ENCODE data around the gene PTPN4.
"Not testable (repeated sequence)": the region's sequence is repeated elsewhere in the genome, so short reads cannot be mapped to it uniquely, and the experiment has no call there.

Gene PTPN4

DNA sequence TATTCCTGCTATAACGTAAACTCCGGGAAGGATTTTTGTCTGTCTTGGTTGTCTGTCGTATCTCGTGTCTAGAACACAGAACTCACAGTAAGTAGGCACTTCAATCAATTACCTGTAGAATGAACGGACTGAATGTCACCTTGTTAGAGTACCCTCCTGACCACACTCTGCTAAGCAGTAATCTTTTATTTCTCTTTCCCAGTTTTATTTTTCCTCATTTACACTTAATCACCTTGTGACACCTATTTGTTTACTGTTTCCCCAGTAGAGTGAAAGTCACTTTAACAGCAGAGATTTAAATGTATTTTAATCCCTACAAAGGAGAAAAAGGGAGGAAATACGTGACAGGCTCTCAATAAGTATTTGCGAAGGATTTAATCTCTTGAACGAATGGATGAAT lies 252.6 kb downstream of the PTPN4 start:
- in situ Hi-C loops (cut with MboI; ENCODE audit: low sequenced_read_pairs) = no loop called here

DNA sequence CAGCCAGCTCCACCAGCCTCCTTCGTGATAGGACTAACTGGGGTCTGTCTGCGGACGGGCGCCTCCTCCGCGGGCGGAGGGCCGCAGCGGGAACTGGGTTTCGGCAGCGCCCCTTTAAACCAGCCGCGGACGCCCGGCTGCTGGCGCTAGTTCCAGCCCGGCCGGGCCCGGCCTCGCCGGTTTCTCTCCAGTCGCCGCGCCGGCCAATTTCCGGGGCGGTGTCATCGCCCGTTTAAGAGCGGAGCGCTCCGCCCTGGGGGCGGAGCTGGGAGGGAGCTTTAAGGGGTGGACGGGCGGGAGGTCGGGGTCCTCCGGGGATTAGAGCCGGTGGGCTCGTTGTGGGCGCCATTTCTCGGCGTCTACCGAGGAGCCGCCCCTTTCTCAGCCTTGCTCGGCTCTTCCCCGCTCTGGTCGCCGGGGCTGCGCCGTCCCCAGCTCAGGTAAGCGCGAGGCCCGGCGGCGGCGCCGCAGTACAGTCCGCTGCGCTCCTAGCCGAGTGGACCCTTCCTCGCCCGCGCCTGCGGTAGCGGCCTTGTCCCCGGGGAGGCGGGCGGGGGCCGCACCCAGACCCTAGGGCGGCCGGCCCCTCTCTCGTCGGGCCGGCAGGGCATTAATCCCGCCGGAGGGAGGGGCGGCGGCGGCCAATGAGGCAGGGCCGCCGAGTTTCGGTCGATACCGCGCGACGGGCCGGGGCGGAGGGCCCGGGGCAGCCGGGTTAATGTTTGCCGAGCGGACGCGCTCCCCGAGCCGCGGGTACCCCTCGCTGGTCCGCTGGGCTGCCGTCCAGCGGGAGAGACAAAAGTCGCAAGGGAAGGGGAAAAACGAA lies 253.3 kb downstream of the PTPN4 start, which contains the start of gene EPB41L5:
Gene EPB41L5 (plus strand): TSS at position 307 of the 826 bp plus-strand sequence. CDS start 6,008 bp downstream, outside the sequence.
- in situ Hi-C loops (cut with MboI; ENCODE audit: low sequenced_read_pairs) = no loop called here

DNA sequence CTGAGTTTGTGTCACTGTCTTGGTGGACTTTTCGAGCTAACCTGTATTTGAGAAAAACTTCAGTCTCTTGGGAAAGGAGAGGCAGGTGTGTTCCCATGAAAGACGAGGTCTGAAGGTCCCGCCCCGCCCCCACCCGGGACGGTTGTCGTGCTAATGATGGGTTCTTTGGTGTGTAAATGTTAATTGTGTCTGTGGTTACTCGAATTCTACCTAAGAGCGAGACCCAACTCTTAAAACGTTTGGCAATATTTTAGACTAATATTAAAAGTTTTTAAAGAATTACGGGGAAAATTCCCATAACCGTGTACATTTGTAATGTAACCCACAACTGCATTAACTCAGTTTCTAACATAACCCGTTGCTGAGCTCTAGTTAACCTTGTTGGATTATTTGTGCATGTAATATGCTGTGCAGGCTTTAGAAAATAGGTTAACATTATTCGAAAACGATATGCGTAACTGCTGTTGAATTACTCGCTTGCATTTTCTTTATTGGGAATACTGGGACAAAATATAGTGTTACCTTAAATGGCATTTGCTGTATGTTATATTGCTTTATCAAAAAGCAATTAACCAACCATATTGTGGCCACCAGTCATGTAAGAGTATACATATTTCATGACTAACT lies 254.0 kb downstream of the PTPN4 start:
- in situ Hi-C loops (cut with MboI; ENCODE audit: low sequenced_read_pairs) = no loop called here

DNA sequence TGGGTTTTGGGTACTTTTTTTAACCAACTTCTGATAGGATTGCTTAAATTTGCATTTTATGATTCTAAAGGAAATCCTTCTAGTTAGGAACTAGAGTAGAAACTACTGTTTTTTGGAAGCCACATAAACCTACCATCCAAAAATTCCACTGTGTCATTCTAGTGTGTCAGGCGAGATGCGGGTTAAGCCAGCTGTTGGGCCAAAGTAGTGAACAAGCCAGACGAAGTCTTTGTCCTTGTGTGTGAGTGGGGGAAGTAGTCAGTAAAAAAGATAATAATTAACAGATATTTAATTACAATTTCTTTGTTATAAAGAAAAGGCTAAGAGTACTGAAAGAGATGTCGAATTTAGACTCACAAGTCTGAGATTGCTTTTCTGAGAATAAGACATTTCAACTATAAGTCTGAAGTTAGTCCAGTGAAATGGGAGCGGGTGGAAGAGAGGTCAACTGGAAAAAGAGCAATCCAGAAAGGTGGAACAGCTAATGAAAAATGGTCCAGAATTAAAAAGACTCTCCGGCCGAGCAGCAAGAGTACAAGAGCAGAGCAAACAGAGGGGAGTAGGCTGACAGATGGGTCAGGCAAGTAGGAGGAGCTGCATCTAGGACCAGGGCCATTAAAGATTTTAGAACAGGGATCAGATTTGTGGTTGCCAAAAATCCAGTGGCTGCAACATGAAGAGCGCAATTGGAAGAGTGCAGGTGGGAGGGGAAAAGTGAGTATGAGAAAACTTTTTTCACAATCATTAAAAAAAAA lies 254.7 kb downstream of the PTPN4 start:
- in situ Hi-C loops (cut with MboI; ENCODE audit: low sequenced_read_pairs) = no loop called here

DNA sequence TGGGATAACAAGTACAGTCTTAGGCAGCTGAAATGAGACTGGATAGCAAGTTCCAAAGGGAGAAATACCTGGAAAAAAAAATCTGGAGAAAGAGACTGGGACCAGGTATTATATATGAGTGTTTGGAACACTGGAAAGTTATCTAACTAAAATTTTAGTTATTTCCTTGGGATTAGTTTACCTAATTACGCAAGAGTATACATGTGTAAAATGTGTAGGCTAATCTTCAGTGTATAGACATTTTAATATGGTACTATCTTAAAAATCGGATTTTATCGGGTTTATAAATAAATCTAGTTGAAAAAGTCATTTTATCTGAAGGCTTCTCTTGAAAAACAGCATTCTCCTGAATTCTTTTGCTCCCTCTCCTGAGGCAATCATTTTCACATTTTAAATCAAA lies 257.1 kb downstream of the PTPN4 start:
- in situ Hi-C loops (cut with MboI; ENCODE audit: low sequenced_read_pairs) = no loop called here

DNA sequence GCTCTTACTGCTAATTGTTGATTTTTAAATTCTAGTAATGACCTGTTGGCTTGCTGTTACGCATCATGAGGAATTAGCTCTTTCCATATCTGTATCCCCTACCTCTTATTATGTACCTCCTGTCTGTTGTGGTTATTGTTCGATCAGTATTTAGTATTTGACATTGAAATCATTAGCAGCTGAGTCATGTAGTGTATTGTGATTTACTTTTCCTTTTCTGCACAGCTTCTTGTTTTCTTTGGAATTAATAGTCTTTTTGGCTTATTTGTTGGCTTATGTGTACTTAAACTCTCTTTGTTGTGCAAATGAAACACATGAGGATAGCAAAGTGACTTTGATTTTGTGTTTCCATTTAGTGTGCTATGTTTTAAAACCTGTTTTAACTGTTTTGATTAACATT lies 257.5 kb downstream of the PTPN4 start:
- in situ Hi-C loops (cut with MboI; ENCODE audit: low sequenced_read_pairs) = no loop called here

DNA sequence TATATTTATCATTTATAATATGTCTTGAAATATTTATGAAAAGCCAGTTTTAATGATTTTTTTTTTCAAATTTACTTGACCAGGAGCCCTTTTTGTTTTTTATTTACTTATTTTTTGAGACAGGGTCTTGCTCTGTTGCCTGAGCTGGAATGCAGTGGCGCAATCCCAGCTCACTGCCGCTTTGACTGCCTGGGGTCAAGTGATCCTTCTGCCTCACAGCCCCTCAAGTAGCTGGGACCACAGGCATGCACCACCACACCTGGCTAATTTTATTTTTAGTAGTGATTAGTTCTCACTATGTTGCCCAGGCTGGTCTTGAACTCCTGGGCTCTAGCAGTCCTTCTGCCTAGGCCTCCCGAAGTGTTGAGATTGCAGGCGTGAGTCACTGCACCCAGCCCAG lies 258.8 kb downstream of the PTPN4 start:
- in situ Hi-C loops (cut with MboI; ENCODE audit: low sequenced_read_pairs) = no loop called here

DNA sequence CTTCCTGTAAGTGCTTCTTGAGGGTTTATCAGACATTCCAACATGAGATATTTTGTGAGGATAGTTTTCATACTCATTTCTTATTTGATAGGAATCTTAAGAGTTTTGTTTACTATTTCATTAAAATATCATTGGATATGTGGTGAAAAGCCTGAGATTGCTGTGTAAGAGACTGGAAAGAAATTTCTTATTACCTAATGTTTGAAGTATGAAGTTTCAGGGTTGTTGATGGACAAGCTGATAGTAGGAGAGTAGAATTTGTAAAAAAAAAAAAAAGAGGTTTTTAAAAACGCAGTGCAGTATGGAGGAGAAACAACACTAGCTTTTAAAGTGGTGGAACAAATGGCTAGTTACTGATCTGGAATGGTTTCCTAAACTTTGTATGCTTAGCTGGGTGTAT lies 260.8 kb downstream of the PTPN4 start:
- in situ Hi-C loops (cut with MboI; ENCODE audit: low sequenced_read_pairs) = no loop called here

DNA sequence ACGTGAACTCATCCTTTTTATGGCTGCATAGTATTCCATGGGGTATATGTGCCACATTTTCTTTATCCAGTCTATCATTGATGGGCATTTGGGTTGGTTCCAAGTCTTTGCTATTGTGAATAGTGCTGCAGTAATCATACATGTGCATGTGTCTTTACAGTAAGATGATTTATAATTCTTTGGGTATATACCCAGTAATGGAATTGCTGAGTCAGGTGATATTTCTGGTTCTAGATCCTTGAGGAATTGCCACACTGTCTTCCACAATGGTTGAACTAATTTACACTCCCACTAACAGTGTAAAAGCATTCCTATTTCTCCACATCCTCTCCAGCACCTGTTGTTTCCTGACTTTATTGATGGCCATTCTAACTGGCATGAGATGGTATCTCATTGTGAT lies 262.8 kb downstream of the PTPN4 start:
- in situ Hi-C loops (cut with MboI; ENCODE audit: low sequenced_read_pairs) = not testable (repeated sequence)

DNA sequence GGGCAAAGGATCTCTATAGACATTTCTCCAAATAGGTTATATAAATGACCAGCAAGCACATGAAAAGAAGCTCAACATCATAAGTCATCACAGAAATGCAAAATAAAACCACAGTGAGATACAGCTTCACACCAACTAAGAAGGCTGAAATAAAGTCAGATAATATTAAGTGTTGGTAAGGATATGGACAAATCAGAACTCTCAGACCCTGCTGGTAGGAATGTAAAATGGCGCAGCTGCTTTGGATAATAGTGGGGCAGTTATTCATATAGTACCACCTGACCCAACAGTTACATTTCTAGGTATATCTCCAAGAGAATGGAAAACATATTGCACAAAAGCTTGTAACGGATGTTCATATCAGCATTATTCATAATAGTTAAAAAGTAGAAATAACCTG lies 267.2 kb downstream of the PTPN4 start:
- in situ Hi-C loops (cut with MboI; ENCODE audit: low sequenced_read_pairs) = no loop called here

DNA sequence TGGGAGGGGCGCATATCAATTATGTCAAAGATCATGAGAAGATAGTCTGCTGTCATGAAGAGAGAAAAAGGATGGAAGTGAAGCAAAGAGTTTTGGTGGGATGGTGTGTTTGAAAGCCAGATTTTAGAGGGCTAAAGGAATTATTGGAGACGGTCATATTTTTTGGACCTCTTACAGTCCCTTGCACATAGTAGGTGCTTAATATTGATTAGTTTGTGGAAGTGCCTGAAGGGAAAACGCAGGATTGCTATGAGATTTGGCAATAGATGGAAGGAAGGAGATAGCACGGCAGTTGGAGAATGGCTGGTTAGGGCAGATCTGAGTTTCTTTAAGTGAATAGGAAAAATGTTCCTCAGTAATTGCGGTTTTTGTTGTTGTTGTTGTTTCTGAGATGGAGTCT lies 269.1 kb downstream of the PTPN4 start:
- in situ Hi-C loops (cut with MboI; ENCODE audit: low sequenced_read_pairs) = no loop called here

DNA sequence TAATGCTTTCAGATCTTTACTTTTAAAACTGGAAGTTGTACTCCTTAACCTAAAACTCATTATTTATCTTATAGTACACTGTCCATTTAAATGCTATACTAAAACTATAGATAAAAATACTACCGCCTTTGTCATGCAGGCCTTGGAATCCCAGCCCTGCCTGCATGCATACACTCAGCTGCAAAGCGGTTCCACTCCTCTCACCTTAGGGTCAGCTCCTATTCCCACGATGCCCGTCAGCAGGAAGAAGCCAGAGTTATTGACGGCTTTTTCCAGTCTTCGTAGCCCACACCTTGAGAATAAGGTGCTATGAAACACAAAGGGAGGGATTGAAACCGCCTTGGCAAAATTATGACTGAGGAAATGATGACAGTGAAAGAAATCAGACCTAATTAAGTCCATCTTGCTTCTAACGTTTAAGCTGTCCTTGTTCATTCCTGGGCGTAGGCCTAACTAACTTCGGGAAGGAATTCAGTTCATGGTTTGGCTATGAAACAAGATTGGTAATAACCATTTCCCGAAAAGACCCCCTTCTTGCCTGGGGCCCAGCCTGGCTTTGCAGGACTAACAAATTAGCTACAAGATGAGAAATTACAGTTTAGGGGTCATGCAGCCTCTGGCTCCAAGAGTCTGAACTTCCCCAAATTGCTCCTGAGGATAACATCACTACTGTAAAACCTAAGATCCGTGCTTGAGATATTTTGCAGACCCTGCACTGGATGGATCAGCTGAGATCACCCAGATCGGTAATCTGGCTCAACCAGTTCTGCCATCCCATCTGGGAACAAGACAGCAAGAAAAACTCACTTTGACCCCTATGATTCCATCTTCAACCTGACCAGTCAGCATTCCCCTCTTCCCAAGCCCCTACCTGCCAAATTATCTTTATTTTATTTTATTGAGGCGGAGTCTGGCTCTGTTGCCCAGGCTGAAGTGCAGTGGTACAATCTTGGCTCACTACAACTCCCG lies 270.2 kb downstream of the PTPN4 start:
- in situ Hi-C loops (cut with MboI; ENCODE audit: low sequenced_read_pairs) = no loop called here

DNA sequence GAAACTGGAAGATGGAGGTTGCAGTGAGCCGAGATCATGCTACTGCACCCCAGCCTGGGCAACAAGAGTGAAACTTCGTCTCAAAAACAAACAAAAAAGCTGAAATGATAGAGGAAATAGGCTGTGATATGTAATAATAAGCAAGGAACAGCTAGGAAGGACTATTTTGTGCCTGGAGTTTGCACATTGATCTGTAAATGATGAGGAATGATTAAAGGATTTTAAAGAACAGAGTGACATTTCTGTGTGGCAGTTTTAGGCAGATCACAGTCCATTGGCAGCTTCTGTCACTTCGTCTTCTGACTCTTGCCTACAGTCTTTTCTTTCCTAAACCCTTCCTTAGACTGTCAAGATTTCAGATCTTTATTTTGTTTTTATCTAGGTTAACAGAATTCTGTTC lies 272.6 kb downstream of the PTPN4 start:
- in situ Hi-C loops (cut with MboI; ENCODE audit: low sequenced_read_pairs) = no loop called here

Data from HL-60/S4 treated with retinoic acid at 250 ng/mL for 4 days and 3 days (cell line).